Measurements from ENCODE around the gene DNAH11. TPM values are rescaled to one million over a fixed set of nuclear protein-coding genes. Genes with fewer than 3 reads are reported as not detected.

Gene DNAH11
- total and polyA plus RNA-seq, 2 of the 8 experiments (the other 6 are each of a cell fraction or from before 2014, with no cell fraction given): 1.8 to 4.9 TPM

- 83% methylated on average over 3 of the region's 3 CpGs; no CpG with 5 or more reads in 1 of the 2 experiments for WGBS, 2 experiments (ENCODE audit: extremely low coverage in 1 of 2, insufficient coverage in 1 of 2, insufficient read length in 1 of 2, insufficient replicate concordance in 2 of 2, low coverage in 1 of 2, low lambda C conversion rate in 2 of 2, missing lambda C conversion rate in 1 of 2)
- no peak overlapping the region for H2BK120ac ChIP-seq (replicated peaks; ENCODE audit: low read depth, low read length)
- no peak overlapping the region for H3K14ac ChIP-seq (ENCODE audit: insufficient read length)
- no peaks in the 10 kb centered on the region for H3K27me3 ChIP-seq (replicated peaks in 1 of 4; ENCODE audit: control insufficient read depth in 3 of 4, extremely low read depth in 1 of 4, insufficient read depth in 3 of 4, low read length in 3 of 4)
- no peaks in the 10 kb centered on the region for H3K9me3 ChIP-seq (ENCODE audit: insufficient read depth in 2 of 2, low read depth in 1 of 2, low read length in 1 of 2)
- no peak overlapping the region for H2AK5ac ChIP-seq (ENCODE audit: low read depth, low read length)
- H3K79me2 ChIP-seq (ENCODE audit: control insufficient read depth in 1 of 2, insufficient read depth in 2 of 2, low read length in 2 of 2): no peaks in the 10 kb centered on the region
- no peak for FAIRE-seq
- no peak overlapping the region for H3K9ac ChIP-seq (replicated peaks in 1 of 4; ENCODE audit: extremely low read depth in 1 of 4, low read depth in 3 of 4, low read length in 3 of 4)
- H3K36me3 ChIP-seq (ENCODE audit: control insufficient read depth in 2 of 4, insufficient read depth in 4 of 4, low read length in 3 of 4): no peaks in the 10 kb centered on the region
- H3K23ac ChIP-seq (ENCODE audit: insufficient read length): no peak overlapping the region
- no peaks in the 10 kb centered on the region for H3K4me1 ChIP-seq (replicated peaks in 1 of 4; ENCODE audit: control insufficient read depth in 3 of 4, insufficient read depth in 4 of 4, low read length in 3 of 4)
- H3K79me1 ChIP-seq (ENCODE audit: low read depth, low read length): no peaks in the 10 kb centered on the region
- H4K8ac ChIP-seq (ENCODE audit: extremely low read depth, insufficient read depth, low read length): no peak overlapping the region
- H3K4me3 ChIP-seq (ENCODE audit: extremely low read depth in 1 of 4, insufficient read depth in 2 of 4, low read depth in 3 of 4, low read length in 4 of 4): no peak overlapping the region
- no peak for DNase-seq (ENCODE audit: low read depth in 1 of 2, low spot score in 2 of 2)
- no peak overlapping the region for H2AFZ ChIP-seq (ENCODE audit: low read length)
- H2BK20ac ChIP-seq (ENCODE audit: low read length): no peak overlapping the region
- H3K4me2 ChIP-seq (ENCODE audit: insufficient read depth in 1 of 2, low read depth in 2 of 2, low read length in 2 of 2): no peak overlapping the region
- H3K56ac ChIP-seq (replicated peaks; ENCODE audit: insufficient read length, low read depth, low read length): no peak overlapping the region
- H4K20me1 ChIP-seq (replicated peaks in 1 of 2; ENCODE audit: control insufficient read depth in 1 of 2, insufficient read depth in 2 of 2, low read length in 2 of 2): no peaks in the 10 kb centered on the region
- H3K27ac ChIP-seq (ENCODE audit: low read depth, low read length): no peak overlapping the region
- H3K4ac ChIP-seq (replicated peaks; ENCODE audit: insufficient read length, low read depth, low read length): no peak overlapping the region
- H4K5ac ChIP-seq (ENCODE audit: insufficient read length, low read depth, low read length): no peak overlapping the region
- ChIA-PET CTCF (ENCODE audit: partially characterized antibody) (interaction anchor here (1.7 kb wide), 1 partner anchor 65 kb away, joined by 3 read pairs; no protein-coding TSS in a partner anchor), POLR2A (ENCODE audit: partially characterized antibody) (no interaction called here)
- H2BK15ac ChIP-seq (ENCODE audit: low read length): no peak overlapping the region
- H2BK5ac ChIP-seq (ENCODE audit: low read depth, low read length): no peak overlapping the region
- H3K23me2 ChIP-seq (ENCODE audit: low read depth, low read length): no peaks in the 10 kb centered on the region
- H4K91ac ChIP-seq (replicated peaks; ENCODE audit: insufficient read length, low read length): no peak overlapping the region
- H3K18ac ChIP-seq (ENCODE audit: extremely low read depth, low read length): no peak overlapping the region
- no peak overlapping the region for H2BK12ac ChIP-seq (ENCODE audit: low read depth, low read length)
- TF ChIP-seq RBBP5 (IDR thresholded peaks at IDR 0.05; ENCODE audit: borderline replicate concordance, low read depth, low read length) (no peak), E2F6 (IDR thresholded peaks at IDR 0.05) (no peak), RNF2 (IDR thresholded peaks at IDR 0.05; ENCODE audit: borderline replicate concordance, low read depth, low read length, missing control alignments, poor library complexity, severe bottlenecking) (no peak), JUND (IDR thresholded peaks at IDR 0.05; ENCODE audit: low read length) (no peak), SP1 (IDR thresholded peaks at IDR 0.05; ENCODE audit: low read depth, low read length) (no peak), GTF2F1 (IDR thresholded peaks at IDR 0.05; ENCODE audit: borderline replicate concordance, low read depth, low read length) (no peak), CTBP2 (IDR thresholded peaks at IDR 0.05; ENCODE audit: borderline replicate concordance, insufficient read depth, insufficient read length, low read length) (no peak), POLR2AphosphoS5 (IDR thresholded peaks at IDR 0.05; ENCODE audit: low read depth, low read length) (no peak), CHD2 (IDR thresholded peaks at IDR 0.05; ENCODE audit: low read length) (no peak), NRF1 (IDR thresholded peaks at IDR 0.05; ENCODE audit: low read depth, low read length) (no peak), SRF (IDR thresholded peaks at IDR 0.05; ENCODE audit: low read depth, low read length) (no peak), MAX (IDR thresholded peaks at IDR 0.05) (no peak), ATF3 (IDR thresholded peaks at IDR 0.05; ENCODE audit: insufficient read depth, low read depth, low read length) (no peak)
Observed at GRCh38 chr7:21702303-21702702, 159.5 kb downstream of the DNAH11 start.
